ENCODE results near the gene TMEM259. TPM values are rescaled to one million over a fixed set of nuclear protein-coding genes. Genes with fewer than 3 reads are reported as not detected.

The TMEM259 gene
- total RNA-seq, 4 donors from 2014 or later, result 146 to 179 (median 154) TPM

DNA sequence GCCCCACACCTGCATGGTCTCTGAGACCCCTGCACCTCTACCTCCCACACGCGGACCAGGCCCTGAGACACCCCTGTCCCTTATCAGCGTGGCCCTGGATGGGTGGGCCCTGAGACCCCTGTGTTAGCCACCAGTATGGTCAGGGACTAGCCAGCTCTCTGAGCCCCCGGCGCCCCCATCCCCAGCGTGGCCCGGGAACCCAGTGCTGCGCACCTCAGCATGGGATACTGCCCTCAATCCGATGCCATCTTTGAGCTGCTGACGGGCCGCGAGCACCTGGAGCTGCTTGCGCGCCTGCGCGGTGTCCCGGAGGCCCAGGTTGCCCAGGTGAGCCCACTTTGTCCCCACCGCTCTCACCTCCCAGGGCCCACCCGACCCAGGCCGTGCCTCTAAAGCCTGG lies 41.1 kb upstream of the TMEM259 start:
- no peak for TF ChIP-seq EP300 (IDR thresholded peaks at IDR 0.05)
- no peak for TF ChIP-seq POLR2AphosphoS5 (IDR thresholded peaks at IDR 0.05)
- TF ChIP-seq POLR2A (IDR thresholded peaks at IDR 0.05), result no peak
- no peak for TF ChIP-seq CTCF (IDR thresholded peaks at IDR 0.05)
- Histone ChIP-seq H3K36me3 (peaks cover 0 to 17% of the 10 kb centered on the region in 2 donors), H3K9me3 (peaks cover 0 to 31% (median 0%) of the 10 kb centered on the region in 3 donors), H3K4me3 (no peak overlapping the region), H3K4me1 (peaks cover 0 to 27% (median 14%) of the 10 kb centered on the region in 3 donors), H3K27ac (no peak overlapping the region), H3K27me3 (peaks cover 30% of the 10 kb centered on the region)
- WGBS, 2 donors (ENCODE audit: low coverage in 1 of 2), result 100% methylated on average over 2 of the region's 20 CpGs; no CpG with 5 or more reads in 1 of the 2 donors
- ATAC-seq, result no peak

DNA sequence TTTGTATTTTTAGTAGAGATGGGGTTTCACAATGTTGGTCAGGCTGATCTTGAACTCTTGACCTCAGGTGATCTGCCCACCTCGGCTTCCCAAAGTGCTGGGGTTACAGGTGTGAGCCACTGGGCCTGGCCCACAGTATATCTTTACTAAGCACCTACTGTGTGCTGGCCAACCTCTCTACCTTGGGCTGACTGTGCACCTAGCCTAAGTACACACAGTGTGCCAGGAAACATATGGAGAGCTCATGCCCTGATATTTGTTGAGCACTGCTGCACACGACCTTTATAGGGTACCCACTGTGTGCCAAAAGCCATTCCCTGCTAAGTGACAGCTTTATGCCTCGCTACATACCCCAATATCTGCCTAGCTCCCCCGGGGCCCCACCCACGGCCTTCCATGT lies 39.8 kb upstream of the TMEM259 start:
- TF ChIP-seq EP300 (IDR thresholded peaks at IDR 0.05), result no peak
- no peak for TF ChIP-seq POLR2AphosphoS5 (IDR thresholded peaks at IDR 0.05)
- TF ChIP-seq POLR2A (IDR thresholded peaks at IDR 0.05), result no peak
- TF ChIP-seq CTCF (IDR thresholded peaks at IDR 0.05), result no peak
- Histone ChIP-seq H3K27ac (no peak overlapping the region), H3K27me3 (peaks cover 17% of the 10 kb centered on the region), H3K9me3 (peaks cover 0 to 44% (median 0%) of the 10 kb centered on the region in 3 donors), H3K4me1 (peaks cover 0 to 14% (median 9%) of the 10 kb centered on the region in 3 donors), H3K36me3 (peaks cover 0 to 29% of the 10 kb centered on the region in 2 donors), H3K4me3 (no peak overlapping the region)
- no peak for ATAC-seq
- whole genome bisulfite sequencing, 2 donors (ENCODE audit: low coverage in 1 of 2), result 82 to 90% methylated on average over 2 of the region's 5 CpGs

DNA sequence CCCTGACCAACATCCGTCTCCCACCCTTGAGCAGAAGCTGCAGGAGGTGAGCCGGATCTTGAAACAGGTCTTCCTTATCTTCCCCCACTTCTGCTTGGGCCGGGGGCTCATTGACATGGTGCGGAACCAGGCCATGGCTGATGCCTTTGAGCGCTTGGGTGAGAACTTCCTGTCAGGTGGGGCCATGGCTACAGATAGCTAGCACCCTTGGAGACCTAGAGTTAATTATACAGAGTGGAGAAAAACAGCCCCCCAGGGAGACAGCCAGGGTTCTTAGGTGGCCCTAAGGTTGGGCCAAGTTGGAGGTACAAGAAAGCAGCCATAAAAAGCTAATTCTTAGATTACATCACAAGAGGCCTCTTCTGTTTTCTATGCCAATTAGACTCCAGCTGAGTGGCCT lies 37.2 kb upstream of the TMEM259 start:
- no peak overlapping the region for H3K4me3 ChIP-seq
- no CpG with 5 or more reads among the region's 5 CpGs for WGBS, 2 donors (ENCODE audit: low coverage in 1 of 2)
- peaks cover 0 to 44% of the 10 kb centered on the region in 2 donors for H3K36me3 ChIP-seq
- H3K27me3 ChIP-seq, result no peaks in the 10 kb centered on the region
- no peak for ATAC-seq
- H3K4me1 ChIP-seq, result no peaks in the 10 kb centered on the region
- peaks cover 0 to 55% (median 0%) of the 10 kb centered on the region in 3 donors for H3K9me3 ChIP-seq
- TF ChIP-seq EP300 (IDR thresholded peaks at IDR 0.05), result no peak
- no peak for TF ChIP-seq POLR2AphosphoS5 (IDR thresholded peaks at IDR 0.05)
- TF ChIP-seq CTCF (IDR thresholded peaks at IDR 0.05), result no peak
- no peak for TF ChIP-seq POLR2A (IDR thresholded peaks at IDR 0.05)
- H3K27ac ChIP-seq, result no peak overlapping the region

- Histone ChIP-seq H3K27ac (no peak overlapping the region), H3K9me3 (peaks cover 0 to 55% (median 0%) of the 10 kb centered on the region in 3 donors), H3K36me3 (peaks cover 0 to 44% of the 10 kb centered on the region in 2 donors), H3K4me1 (no peaks in the 10 kb centered on the region), H3K27me3 (no peaks in the 10 kb centered on the region), H3K4me3 (no peak overlapping the region)
- TF ChIP-seq EP300 (IDR thresholded peaks at IDR 0.05) (no peak), POLR2AphosphoS5 (IDR thresholded peaks at IDR 0.05) (no peak), CTCF (IDR thresholded peaks at IDR 0.05) (no peak), POLR2A (IDR thresholded peaks at IDR 0.05) (no peak)
- ATAC-seq, result no peak
- 71% methylated on average over 2 of the region's 3 CpGs; no CpG with 5 or more reads in 1 of the 2 donors for WGBS, 2 donors (ENCODE audit: low coverage in 1 of 2)
These were observed 36.4 kb upstream of the TMEM259 start for GRCh38 chr19:1057176-1057855.

Measured in gastroesophageal sphincter (tissue), 4 donors.